Ishikawa (cell line): ENCODE measurements around the gene FAM43A.

Experiments
- CEBPB ChIP-seq: IDR thresholded peaks from 2 replicates; pipeline ENCODE4 v1.6.1; 2012
- CREB1 ChIP-seq: IDR thresholded peaks from 2 replicates; pipeline ENCODE4 v1.6.1; 2012; ENCODE audit warnings: low read depth
- EGR1 ChIP-seq: IDR thresholded peaks from 2 replicates; pipeline ENCODE4 v1.6.1; 2012
- EP300 ChIP-seq: IDR thresholded peaks from 2 replicates; pipeline ENCODE4 v1.6.1; 2012; ENCODE audit warnings: borderline replicate concordance
- FOXM1 ChIP-seq: IDR thresholded peaks from 2 replicates; pipeline ENCODE4 v1.6.1; 2012; ENCODE audit warnings: low read depth, borderline replicate concordance
- NFIC ChIP-seq: IDR thresholded peaks from 2 replicates; pipeline ENCODE4 v1.6.1; 2012
- RAD21 ChIP-seq: IDR thresholded peaks from 2 replicates; pipeline ENCODE4 v1.6.1; 2012; ENCODE audit warnings: low read depth
- TAF1 ChIP-seq: IDR thresholded peaks from 2 replicates; pipeline ENCODE4 v1.6.1; 2012; ENCODE audit warnings: low read depth, mild to moderate bottlenecking
- TCF12 ChIP-seq: IDR thresholded peaks from 2 replicates; pipeline ENCODE4 v1.6.1; 2012; ENCODE audit warnings: low read depth
- TEAD4 ChIP-seq: IDR thresholded peaks from 2 replicates; pipeline ENCODE4 v1.6.1; 2012
- YY1 ChIP-seq: IDR thresholded peaks from 2 replicates; pipeline ENCODE4 v1.6.1; 2012; ENCODE audit warnings: low read depth
- ZBTB7A ChIP-seq: IDR thresholded peaks from 2 replicates; pipeline ENCODE4 v1.6.1; 2012; ENCODE audit warnings: low read depth
- TF ChIP-seq, protein P1 (sequence below): IDR thresholded peaks from 2 replicates; pipeline ENCODE4 v1.6.1; 2012; ENCODE audit warnings: low read depth, mild to moderate bottlenecking
- TF ChIP-seq, protein P2 (sequence below): IDR thresholded peaks from 2 replicates; pipeline ENCODE4 v1.6.1; 2012
- TF ChIP-seq, protein P3 (sequence below): IDR thresholded peaks from 2 replicates; pipeline ENCODE4 v1.6.1; 2012

The FAM43A gene

DNA sequence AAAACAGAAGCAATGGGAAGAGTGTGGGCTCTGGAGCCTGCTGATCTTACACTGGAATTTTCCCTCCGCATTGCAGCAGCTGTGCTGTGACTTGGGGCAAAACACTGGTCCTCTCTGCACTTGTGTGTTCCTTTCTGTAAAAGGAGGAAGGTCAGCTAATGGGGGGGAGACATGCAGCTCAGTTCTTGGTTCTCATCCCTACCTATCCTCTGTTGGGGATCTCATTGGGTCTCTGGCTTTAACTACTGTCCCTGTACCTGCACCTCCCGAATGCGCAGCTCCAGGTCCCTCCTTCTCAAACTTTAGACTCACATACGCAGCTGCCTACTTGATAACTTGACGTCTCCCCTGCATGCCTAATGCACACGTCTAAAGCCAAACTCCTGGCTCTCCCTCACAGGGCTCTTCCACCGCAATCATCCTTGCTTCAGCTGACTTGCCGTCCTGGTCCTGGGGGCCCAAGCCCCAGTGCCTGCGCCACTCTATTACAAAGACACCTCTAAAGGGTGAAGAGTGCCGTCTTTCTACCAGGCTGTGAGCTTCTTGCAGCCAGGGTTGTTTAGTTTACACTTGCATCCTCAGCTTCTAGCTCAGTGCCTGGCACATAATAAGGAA is 46.6 kb upstream of the FAM43A start:
- TF ChIP-seq, protein P1, sequence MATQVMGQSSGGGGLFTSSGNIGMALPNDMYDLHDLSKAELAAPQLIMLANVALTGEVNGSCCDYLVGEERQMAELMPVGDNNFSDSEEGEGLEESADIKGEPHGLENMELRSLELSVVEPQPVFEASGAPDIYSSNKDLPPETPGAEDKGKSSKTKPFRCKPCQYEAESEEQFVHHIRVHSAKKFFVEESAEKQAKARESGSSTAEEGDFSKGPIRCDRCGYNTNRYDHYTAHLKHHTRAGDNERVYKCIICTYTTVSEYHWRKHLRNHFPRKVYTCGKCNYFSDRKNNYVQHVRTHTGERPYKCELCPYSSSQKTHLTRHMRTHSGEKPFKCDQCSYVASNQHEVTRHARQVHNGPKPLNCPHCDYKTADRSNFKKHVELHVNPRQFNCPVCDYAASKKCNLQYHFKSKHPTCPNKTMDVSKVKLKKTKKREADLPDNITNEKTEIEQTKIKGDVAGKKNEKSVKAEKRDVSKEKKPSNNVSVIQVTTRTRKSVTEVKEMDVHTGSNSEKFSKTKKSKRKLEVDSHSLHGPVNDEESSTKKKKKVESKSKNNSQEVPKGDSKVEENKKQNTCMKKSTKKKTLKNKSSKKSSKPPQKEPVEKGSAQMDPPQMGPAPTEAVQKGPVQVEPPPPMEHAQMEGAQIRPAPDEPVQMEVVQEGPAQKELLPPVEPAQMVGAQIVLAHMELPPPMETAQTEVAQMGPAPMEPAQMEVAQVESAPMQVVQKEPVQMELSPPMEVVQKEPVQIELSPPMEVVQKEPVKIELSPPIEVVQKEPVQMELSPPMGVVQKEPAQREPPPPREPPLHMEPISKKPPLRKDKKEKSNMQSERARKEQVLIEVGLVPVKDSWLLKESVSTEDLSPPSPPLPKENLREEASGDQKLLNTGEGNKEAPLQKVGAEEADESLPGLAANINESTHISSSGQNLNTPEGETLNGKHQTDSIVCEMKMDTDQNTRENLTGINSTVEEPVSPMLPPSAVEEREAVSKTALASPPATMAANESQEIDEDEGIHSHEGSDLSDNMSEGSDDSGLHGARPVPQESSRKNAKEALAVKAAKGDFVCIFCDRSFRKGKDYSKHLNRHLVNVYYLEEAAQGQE = no peak
- TF ChIP-seq ZBTB7A (no peak), CEBPB (no peak)

DNA sequence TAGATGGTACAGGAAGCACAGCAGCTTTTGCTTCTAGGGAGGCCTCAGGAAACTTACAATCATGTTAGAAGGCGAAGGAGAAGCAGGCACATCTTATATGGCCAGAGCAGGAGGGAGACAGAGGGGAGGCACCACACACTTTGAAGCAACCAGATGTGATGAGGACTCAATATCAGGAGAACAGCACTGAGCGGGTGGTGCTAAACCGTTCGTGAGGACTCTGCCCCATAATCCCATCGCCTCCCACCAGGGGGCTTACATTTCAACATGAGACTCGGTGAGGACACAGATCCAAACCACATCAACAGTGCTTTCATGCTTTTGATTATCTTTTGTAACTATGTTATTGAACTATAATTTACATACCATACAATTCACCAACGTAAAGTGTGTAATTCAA is 44.9 kb upstream of the FAM43A start:
- TF ChIP-seq ZBTB7A = no peak
- TF ChIP-seq CEBPB = no peak
- TF ChIP-seq, protein P2, sequence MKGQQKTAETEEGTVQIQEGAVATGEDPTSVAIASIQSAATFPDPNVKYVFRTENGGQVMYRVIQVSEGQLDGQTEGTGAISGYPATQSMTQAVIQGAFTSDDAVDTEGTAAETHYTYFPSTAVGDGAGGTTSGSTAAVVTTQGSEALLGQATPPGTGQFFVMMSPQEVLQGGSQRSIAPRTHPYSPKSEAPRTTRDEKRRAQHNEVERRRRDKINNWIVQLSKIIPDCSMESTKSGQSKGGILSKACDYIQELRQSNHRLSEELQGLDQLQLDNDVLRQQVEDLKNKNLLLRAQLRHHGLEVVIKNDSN = no peak
- TF ChIP-seq TAF1 = no peak
- TF ChIP-seq, protein P3, sequence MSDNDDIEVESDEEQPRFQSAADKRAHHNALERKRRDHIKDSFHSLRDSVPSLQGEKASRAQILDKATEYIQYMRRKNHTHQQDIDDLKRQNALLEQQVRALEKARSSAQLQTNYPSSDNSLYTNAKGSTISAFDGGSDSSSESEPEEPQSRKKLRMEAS = no peak
- no peak for TF ChIP-seq FOXM1
- no peak for TF ChIP-seq EP300
- TF ChIP-seq YY1 = no peak
- TF ChIP-seq CREB1 = no peak
- no peak for TF ChIP-seq TEAD4
- no peak for TF ChIP-seq TCF12
- TF ChIP-seq, protein P1 = no peak
- no peak for TF ChIP-seq EGR1
- TF ChIP-seq NFIC = no peak
- TF ChIP-seq RAD21 = no peak

DNA sequence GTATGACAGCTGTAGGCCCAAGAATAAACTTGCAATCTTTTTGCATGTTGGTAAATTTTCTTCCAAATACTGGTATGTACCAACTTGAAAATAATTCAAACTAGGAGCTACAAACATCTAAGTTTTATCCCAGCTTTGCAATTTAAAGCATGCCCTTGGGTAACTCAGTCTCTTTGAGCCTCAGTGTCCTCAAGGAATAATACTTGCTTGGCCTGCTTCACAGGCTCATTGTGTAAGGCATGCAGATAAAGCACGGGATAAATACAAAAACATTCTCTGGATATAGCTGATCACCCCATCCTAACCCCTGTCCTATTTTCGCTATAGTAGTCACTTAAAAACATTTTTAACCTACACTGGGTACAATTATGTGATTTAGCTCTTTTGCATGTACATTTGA is 42.9 kb upstream of the FAM43A start:
- TF ChIP-seq, protein P1 = no peak
- TF ChIP-seq YY1 (no peak), TAF1 (no peak), TCF12 (no peak), FOXM1 (no peak), CREB1 (no peak), CEBPB (no peak), NFIC (no peak), EGR1 (no peak), EP300 (no peak), RAD21 (no peak)
- TF ChIP-seq, protein P3 = no peak

DNA sequence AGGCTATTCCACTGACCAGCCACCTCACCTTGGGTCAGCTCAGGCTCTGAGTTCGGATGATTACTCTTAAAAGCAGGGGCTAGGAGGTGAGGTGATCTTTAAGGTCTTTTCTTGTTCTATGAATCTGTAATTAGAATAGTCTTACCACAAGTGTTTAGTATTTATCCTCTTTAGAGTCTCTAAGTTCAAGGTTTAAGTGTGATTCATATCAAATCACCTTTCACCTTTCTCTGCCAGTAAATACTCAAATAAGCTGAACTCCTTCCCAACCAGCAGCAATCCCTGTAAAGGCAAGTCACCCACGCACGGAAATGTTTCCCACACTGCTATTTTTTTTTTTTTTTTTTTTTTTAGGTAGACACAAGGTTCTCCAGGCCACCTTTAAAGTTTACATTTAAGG is 37.9 kb upstream of the FAM43A start:
- TF ChIP-seq TEAD4 = no peak
- no peak for TF ChIP-seq TCF12
- TF ChIP-seq FOXM1 = no peak
- TF ChIP-seq ZBTB7A = no peak
- TF ChIP-seq, protein P1 = no peak
- TF ChIP-seq, protein P3 = no peak
- TF ChIP-seq EP300 = no peak
- TF ChIP-seq TAF1 = no peak
- no peak for TF ChIP-seq RAD21
- TF ChIP-seq EGR1 = no peak
- TF ChIP-seq CEBPB = no peak
- no peak for TF ChIP-seq NFIC
- TF ChIP-seq, protein P2 = no peak
- TF ChIP-seq CREB1 = no peak
- TF ChIP-seq YY1 = no peak
